H1 (cell line): ENCODE measurements around the gene GALNT18.

Source experiments
- CEBPB ChIP-seq: IDR thresholded peaks from 2 replicates; pipeline ENCODE4 v1.6.1; 2012; ENCODE audit warnings: low read depth, low read length
- HDAC2 ChIP-seq, 2 experiments: fragments of 300-600 bp in 1 of 2; sonication (generic) in 1 of 2; IDR thresholded peaks; 2 replicates each; pipeline ENCODE4 v1.6.1; 2011 to 2012; ENCODE audit warnings: low read depth in 2 of 2, low read length in 2 of 2, mild to moderate bottlenecking in 2 of 2, moderate library complexity in 2 of 2, borderline replicate concordance in 1 of 2, inconsistent platforms in 1 of 2
- POLR2A ChIP-seq, 2 experiments: IDR thresholded peaks; 1 replicate in 1 of 2; 2 replicates in 1 of 2; pipeline ENCODE4 v1.6.1; 2011; ENCODE audit warnings: low read depth in 2 of 2, low read length in 2 of 2, mild to moderate bottlenecking in 2 of 2; ENCODE audit errors: control extremely low read depth in 1 of 2
- RAD21 ChIP-seq, 2 experiments: IDR thresholded peaks in 1 of 2; conservative IDR thresholded peaks in 1 of 2; 2 replicates each; pipeline ENCODE4 v1.6.1; 2011; ENCODE audit warnings: low read depth in 2 of 2, low read length in 2 of 2, improper control_type of control experiment in 1 of 2, inconsistent platforms in 1 of 2, mild to moderate bottlenecking in 1 of 2, moderate library complexity in 1 of 2
- SRF ChIP-seq: IDR thresholded peaks from 2 replicates; pipeline ENCODE4 v1.6.1; 2011; ENCODE audit warnings: mild to moderate bottlenecking, low read depth, low read length, moderate library complexity
- TAF1 ChIP-seq: IDR thresholded peaks from 2 replicates; pipeline ENCODE4 v1.6.1; 2011; ENCODE audit warnings: mild to moderate bottlenecking, low read depth, low read length
- YY1 ChIP-seq: IDR thresholded peaks from 2 replicates; pipeline ENCODE4 v1.6.1; 2011; ENCODE audit warnings: low read depth, mild to moderate bottlenecking, low read length
- TF ChIP-seq, protein P1 (sequence below), 3 experiments: IDR thresholded peaks; 1 replicate in 2 of 3; 2 replicates in 1 of 3; pipeline versions ENCODE4 v1.5.1 to v1.6.1; 2011; ENCODE audit warnings: low read length in 3 of 3, mild to moderate bottlenecking in 3 of 3, inconsistent platforms in 2 of 3, low read depth in 1 of 3, moderate library complexity in 1 of 3; ENCODE audit not compliant: insufficient read depth in 1 of 3; ENCODE audit errors: control extremely low read depth in 1 of 3

DNA sequence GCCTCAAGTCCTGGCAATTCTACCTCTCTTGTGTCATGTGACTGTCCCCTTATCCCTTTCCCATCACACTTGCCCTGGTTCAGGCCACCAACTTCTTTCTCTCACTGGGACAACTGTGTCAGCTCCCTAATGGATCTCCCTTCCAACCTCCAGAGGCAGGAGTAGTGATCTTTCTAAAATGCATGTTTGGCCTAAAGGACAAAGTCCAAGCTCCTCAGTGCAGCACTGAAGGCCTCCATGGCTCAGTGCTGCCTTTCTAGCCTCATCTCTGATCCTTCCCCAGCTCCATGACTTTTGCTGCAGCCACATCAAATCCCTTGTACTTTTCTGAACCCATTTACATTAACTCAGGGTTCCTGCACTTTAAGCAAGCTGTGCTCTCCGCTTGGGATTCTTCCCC lies 349.6 kb downstream of the GALNT18 start:
- TF ChIP-seq, protein P1, sequence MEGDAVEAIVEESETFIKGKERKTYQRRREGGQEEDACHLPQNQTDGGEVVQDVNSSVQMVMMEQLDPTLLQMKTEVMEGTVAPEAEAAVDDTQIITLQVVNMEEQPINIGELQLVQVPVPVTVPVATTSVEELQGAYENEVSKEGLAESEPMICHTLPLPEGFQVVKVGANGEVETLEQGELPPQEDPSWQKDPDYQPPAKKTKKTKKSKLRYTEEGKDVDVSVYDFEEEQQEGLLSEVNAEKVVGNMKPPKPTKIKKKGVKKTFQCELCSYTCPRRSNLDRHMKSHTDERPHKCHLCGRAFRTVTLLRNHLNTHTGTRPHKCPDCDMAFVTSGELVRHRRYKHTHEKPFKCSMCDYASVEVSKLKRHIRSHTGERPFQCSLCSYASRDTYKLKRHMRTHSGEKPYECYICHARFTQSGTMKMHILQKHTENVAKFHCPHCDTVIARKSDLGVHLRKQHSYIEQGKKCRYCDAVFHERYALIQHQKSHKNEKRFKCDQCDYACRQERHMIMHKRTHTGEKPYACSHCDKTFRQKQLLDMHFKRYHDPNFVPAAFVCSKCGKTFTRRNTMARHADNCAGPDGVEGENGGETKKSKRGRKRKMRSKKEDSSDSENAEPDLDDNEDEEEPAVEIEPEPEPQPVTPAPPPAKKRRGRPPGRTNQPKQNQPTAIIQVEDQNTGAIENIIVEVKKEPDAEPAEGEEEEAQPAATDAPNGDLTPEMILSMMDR (IDR thresholded peaks at IDR 0.05; ENCODE audit: control extremely low read depth in 1 of 3, insufficient read depth in 1 of 3, low read depth in 1 of 3, low read length in 3 of 3): no peak
- no peak for TF ChIP-seq POLR2A (IDR thresholded peaks at IDR 0.05; ENCODE audit: control extremely low read depth in 1 of 2, low read depth in 2 of 2, low read length in 2 of 2)
- no peak for TF ChIP-seq CEBPB
- no peak for TF ChIP-seq RAD21 (IDR thresholded peaks at IDR 0.05 in 1 of 2, conservative IDR thresholded peaks at IDR 0.05 in 1 of 2; ENCODE audit: low read depth in 2 of 2, low read length in 2 of 2)
- TF ChIP-seq SRF: no peak
- TF ChIP-seq TAF1: no peak
- TF ChIP-seq HDAC2 (IDR thresholded peaks at IDR 0.05; ENCODE audit: borderline replicate concordance in 1 of 2, low read depth in 2 of 2, low read length in 2 of 2): no peak
- no peak for TF ChIP-seq YY1
